HG02623 (cell line): ENCODE measurements around the gene NFATC2.
"Not testable (repeated sequence)": the region's sequence is repeated elsewhere in the genome, so short reads cannot be mapped to it uniquely, and the experiment has no call there.

ENCODE experiments used
- ATAC-seq: cut with Tn5 transposase; IDR thresholded peaks from one replicate; pipeline ENCODE4 v1.9.1; 2021; ENCODE audit warnings: moderate library complexity; ENCODE audit not compliant: unreplicated experiment

NFATC2 gene

DNA sequence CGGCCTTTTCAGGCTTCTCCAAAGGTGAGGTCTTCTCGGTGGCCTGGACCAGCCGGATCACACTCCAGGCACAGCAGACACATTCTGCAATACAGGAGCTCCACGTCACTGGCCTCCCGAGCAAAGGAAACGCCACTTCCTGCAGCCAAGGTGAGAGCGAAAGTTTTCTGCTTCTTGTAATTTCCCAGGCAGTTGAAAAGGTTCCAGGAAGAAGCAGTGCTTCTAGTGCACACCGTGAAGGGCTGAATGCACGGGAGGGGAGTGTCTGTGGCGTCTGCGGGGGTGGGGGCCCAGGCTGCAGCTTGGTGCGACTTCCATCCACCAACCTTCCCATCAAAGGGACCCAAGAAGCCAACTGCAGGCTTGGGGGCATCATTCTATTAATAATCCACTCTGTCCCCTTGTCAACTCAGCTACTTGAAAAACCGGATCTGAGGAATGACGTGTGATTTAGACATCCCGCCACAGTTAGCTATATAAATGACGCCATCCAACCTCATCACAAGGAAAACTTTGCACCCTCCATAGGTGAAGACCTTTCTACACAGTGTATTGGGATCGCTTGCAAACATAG, 61.1 kb downstream of the NFATC2 start:
- no peak for ATAC-seq

DNA sequence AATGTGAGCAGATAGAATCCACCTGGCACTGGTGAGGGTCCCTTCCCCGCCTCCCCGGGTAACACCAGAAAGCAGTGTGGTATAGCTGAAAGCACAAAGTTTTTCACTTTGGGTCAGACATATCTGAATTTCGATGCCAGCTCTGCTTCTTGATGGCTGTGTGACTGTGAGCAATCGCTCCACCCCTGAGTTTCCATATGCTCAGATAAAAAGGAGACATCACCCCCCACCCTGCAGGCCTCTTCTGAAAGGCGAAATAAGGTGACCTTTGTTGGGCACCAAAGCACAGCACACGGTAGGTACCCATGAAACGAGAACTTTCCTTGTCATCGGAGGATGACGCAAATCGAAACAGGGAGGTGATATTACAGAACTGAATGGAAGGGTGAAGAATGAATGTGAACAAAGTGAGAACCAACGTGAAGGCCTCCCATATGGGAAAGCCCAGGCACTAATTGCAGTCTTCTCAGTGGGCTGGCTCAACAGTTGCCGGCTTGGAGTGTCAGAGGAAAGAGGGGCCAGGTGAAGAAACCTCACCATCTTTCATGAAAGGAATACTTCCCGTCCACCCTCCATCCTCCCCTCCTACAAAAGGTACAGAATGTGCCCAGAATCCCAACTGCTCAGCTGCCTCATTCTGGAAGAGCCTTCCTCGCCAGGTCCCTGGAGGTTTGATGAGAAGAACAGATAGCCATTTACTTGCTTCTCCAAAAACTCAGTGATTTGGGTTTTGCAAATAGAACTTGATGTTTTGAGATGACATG, 61.8 kb downstream of the NFATC2 start:
- peak; percentile 73 for ATAC-seq

DNA sequence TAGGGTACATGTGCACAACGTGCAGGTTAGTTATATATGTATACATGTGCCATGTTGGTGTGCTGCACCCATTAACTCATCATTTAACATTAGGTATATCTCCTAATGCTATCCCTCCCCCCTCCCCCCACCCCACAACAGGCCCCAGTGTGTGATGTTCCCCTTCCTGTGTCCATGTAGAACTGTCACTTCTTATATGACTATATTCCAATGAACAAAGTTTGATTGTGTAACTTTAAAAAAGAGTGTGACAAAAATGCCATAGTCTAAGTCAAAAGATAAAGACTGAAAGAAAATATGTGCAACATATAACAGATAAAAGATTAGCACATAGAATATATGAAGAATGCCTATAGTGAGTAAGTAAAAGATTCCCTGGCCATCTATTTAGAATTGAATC, 66.4 kb downstream of the NFATC2 start:
- ATAC-seq: not testable (repeated sequence)

DNA sequence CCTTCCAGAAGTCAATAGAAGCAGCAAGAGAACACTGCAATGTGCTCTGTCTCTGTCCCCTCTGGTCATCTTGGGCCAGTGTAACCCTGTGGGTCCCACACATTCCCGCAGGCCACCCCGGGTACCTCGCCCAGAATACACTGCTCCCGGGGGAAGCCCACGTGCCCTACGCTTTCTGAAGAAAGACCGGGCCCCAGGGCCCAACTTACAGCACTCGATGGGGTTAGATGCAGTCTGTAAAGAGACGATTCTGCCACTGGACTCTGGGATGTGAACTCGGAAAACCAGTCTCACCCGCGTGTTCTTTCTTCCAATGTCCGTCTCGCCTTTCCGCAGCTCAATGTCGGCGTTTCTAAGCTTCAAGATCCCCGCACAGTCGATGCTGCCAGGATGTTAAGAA, 68.7 kb downstream of the NFATC2 start:
- no peak for ATAC-seq

DNA sequence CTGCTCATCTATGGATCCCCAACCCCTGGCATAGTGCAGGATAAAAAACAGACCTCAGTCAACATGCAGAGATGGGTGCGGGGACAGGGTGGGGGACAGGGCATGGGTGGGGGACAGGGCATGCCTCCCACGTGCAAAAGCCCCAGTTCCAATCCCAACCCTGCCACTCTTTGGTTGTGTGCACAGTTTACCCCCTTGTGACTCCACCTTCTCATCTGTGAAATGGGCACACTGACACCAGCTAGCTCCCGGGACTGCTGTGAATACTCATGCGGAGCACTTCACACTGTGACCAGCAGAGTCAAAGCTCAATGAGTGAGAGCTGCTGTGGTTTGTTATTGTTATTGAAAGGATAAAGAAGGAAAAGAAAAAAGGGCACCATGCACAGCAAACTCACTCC, 69.3 kb downstream of the NFATC2 start:
- no peak for ATAC-seq

DNA sequence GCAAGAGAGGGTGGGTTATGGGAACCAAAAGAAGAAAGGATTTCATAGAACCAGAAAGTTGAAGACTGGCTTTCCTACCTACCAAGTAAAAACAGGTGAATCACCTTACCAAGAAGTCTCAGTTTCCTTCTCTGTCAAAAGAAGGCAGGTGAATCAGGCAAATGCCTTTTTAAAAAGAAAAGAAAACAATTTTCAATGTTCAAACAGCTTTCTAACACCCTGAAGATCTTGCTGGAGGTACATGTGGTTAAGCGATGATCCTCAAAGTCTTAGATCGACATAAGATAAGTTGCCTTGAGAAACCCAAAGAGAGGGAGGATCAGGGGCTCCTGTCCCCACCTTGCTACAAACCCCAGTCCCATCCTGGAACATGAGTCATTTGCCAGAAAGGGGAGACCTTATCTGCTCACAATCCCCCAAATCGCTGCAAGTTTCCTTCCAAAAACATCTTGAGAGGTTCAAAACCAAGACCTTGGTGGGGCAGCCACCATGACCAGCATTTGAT, 71.6 kb downstream of the NFATC2 start:
- no peak for ATAC-seq

DNA sequence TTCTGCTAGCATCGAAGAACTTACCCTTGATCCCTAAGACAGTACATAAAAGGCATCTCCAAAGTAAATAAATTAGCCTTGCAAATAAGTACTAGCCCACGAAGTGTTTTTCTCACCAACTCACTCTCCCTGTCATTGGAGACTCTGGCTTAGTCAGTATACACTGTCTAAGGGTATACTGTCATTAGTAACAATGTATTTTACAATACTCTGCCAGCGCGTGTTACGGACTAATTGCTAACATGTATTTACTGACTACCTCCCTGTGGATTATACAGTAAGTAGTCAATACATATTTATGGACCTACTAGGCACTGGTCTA, 72.1 kb downstream of the NFATC2 start:
- ATAC-seq: no peak

DNA sequence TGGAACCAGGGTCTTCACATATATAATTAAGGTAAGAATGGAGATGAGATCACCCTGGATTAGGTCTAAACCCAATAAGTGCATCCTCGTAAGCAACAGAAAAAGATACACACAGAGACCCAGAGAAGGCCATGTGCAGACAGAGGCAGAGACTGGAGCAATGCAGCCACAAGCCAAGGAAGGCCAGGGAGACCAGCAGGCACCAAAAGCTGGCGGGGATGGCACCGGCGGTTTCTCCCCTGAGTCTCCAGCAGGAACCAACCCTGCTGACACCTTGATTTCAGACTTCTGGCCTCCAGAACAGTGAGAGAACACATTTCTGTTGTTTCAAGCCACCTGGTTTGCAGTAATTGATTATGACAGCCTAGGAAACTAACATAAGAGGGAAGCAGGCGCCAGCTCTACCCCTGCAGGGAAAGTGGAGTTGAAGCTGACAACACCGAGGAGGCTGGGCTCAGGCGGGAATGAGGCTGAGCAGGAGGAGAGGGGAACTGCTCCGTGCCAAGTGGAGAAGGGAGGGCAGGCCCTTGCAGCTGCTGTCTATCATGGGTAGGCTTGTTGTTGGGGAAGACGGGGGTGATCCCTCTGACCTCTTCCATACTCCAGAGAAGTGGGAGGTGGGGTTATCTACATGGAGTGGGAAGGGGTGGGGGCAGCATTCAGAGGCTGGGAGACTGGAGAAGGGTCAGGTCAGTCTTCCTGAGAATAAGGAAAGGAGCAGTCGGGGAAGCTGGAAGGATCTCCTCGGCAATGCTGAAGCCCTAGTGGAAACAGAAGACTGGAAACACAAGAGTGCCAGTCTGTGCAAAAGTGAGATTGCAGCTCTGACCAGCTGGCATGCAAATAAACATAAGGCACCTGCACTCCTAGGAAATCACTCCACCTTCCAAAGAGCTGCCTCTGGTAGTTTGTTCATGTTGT, 72.7 kb downstream of the NFATC2 start:
- ATAC-seq: no peak

DNA sequence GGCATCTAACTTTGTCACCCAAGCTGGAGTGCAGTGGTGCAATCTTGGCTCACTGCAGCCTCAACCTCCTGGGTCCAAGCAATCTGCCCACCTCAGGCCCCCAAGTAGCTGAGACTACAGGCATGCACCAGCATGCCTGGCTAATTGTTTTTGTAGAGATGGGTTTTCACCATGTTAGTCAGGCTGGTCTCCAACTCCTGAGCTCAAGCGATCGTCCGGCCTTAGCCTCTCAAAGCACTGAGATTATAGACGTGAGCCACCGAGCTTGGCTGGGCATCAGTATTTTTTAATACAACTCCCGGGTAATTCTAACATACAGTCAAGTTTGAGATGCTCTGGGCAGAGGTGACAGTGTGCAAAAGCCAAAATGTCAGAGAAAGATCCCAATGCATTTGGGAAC, 73.5 kb downstream of the NFATC2 start:
- ATAC-seq: no peak

DNA sequence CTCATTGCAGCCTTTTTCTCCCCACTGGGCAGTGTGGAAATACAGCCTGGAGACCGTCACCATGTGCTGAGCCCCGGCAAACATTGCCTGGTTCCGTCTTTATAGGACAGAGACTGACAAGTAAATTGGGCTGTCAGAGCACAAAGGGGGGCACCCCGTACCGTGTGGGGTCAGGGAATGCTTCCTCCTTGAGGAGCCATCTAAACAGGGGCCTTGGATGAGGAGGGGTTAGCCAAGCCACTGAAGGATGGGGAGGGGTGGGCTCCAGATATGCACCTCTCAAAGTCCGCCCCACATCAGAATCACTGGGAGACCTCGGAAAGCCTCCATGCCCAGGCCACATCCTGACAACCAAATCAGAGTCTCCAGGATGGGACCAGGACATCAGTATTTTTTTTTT, 73.9 kb downstream of the NFATC2 start:
- no peak for ATAC-seq

DNA sequence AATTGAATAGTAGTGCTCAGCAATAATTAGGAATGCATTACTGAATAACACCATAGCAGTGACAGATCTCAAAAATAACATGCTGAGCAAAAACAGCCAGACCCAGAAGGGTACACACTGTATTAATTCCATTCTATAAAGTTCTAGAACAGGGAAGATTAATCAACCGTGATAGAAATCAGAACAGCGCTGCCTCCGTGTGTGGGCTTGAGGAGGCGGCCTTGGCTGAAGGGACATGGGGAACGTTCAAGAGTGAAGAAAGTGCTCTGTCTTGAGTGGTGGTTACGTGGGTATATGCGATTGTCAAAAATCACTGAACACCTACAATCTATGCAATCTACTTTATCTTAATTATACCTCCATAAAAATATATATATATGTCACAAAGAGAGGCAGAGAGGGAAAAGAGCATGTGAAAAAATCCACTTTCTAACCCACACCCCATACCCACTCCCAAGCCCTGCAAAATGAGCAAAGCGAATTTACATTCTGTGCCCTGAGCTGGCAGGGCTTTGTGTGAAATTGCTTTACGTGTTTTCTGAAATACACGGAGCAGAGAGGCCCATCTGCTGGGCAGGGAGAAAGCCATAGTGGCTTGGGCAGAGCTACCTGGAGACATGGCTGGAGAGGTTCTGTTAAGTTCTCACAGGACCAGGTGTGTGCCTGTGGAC, 74.4 kb downstream of the NFATC2 start:
- no peak for ATAC-seq

DNA sequence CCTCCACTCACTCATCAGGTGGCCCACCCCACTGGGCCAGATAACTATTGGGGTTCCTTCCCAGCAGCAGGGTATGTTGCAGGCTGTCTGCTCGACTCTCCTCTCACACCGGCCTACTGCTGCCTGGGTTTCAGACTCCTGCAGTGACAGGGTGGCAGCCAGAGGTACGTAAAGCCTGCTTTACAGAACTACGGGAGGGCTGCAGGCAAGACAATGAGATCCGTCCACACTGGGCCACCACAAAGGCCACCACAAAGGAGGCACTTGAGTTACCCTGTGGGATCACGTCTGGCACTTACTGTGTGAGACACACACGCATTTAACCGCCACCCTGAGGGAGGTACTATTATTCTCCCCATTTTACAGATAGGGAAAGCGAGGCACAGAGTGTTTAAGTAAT, 78.5 kb downstream of the NFATC2 start:
- no peak for ATAC-seq

DNA sequence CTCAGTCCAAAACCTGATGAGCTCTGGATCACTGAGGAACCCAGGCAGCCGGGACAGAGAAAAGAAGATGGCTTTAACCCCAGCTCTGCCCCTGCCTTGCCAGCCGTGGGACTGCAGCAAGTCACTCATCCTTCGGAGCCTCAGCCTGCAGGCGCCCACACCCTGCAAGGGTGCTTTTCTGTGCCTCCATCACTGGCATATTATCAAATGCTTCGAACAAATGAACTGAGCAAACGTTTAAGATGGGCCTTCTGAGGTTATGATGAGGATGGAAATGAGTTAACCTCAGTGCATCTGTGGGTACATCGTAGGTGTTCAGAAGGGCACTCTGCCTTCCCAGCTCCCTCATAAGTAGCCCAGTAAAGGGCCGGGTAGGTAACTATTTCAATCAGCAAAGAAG, 79.0 kb downstream of the NFATC2 start:
- no peak for ATAC-seq

DNA sequence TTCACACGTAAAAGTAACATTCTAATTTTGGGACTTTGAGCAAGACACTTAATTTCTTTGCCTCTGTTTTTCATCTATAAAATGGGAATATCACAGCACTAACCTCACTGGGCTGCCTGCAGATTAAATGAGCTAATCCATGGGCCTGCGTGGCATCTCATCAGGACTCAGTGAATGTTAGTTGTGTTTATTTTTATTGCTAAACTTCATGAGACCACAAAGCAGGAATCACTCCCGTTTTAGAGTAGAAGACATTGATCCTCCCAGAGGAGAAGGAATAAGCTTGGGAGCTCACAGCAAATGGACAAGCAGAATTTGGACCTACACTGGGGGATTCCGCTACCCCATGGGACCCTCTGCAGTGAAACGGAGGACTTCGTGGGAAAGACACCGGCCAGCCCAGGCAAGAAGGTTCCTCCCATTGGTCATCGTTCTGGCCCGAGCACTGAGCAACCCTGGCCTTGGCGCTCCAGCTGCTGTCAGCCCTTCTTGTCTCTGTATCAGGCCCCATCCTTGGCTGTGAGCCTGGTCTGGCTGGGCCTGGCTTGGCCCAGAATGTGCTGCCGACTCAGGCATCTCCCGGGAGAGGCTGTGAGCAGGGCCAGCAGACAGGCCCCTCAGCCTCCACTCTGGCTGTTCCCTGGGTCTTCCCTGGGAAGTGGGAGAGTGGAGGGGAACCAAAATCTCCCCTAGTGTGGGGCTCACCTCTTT, 79.8 kb downstream of the NFATC2 start:
- ATAC-seq: no peak

DNA sequence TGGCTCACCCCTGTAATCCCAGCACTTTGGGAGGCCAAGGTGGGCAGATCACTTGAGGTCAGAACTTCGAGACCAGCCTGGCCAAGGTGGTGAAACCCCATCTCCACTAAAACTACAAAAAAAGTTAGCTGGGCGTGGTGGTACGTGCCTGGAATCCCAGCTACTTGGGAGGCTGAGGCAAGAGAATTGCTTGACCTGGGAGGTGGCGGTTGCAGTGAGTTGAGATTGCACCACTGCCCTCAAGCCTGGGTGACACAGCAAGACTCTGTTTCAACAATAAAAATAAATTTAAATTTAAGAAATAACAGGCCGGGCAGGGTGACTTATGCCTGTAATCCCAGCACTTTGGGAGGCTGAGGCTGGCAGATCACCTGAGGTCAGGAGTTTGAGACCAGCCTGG, 80.7 kb downstream of the NFATC2 start:
- ATAC-seq: not testable (repeated sequence)

DNA sequence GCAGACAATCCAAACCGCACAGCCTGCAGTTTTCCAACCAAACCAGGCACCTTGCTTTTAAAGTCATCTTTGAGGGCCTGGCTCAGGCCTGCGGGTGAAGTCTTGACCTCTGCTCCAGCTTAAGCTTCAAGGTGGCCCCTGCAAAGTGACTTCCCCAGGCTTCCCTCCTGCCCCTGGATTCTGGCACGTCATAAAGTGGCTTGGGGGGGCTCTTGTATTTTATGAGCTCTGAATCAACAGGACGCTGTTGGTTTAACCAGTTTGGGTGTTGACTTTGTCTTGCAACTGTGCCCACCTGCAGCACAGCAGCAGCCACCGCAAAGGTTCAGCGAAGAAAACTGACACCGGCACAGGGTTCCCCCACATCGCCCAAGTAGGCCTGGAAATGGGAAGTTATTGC, 81.2 kb downstream of the NFATC2 start:
- ATAC-seq: no peak

DNA sequence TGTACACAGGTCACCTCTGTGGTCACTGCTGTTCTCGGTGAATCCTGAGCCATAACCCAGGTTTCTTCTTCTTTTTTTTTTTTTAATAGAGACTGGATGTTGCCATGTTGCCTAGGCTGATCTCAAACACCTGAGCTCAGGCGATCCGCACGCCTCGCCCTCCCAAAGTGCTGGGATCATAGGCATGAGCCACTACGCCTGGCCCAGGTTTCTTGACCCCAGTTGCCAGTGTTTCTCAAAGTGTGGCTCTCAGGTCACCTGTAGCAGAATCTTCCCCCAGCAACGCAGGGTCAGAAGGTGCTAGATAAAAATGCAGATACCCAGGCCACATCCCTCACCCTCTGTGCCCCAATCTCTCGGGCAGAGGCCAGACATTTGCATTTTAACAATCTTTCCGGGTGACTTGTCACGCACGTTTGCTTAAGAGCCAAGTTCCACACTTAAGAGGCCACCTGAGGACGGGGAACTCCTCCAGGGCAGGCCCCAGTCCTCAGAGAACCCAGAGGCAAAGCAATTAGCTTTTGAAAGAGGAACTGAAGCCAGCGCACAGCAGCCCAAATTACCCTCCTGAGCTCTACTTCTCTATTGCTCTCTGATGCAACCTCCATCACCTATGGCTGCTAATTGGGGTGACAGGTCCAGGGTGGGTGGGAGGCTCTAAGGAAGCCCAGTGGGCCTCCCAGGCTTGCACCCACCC, 81.8 kb downstream of the NFATC2 start:
- ATAC-seq: peak; percentile 94

DNA sequence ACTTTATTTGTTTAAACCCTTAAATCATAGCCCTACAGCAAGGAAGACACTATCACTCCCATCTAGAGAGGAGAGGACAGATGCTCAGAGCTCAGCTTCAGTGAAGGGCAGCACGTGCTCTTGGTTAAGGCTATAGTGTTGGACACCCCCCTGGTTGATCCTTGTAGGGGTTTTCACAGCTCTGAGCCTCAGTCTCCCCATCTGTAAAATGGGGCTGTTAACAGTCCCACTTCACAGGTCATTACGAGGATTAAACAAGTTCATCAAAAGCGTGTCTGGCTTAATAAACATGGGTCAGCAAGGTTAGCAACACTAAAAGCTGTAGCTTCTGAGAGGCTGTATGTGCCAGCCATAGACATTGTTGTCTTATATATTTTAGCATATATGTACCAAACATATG, 82.4 kb downstream of the NFATC2 start:
- ATAC-seq: no peak

DNA sequence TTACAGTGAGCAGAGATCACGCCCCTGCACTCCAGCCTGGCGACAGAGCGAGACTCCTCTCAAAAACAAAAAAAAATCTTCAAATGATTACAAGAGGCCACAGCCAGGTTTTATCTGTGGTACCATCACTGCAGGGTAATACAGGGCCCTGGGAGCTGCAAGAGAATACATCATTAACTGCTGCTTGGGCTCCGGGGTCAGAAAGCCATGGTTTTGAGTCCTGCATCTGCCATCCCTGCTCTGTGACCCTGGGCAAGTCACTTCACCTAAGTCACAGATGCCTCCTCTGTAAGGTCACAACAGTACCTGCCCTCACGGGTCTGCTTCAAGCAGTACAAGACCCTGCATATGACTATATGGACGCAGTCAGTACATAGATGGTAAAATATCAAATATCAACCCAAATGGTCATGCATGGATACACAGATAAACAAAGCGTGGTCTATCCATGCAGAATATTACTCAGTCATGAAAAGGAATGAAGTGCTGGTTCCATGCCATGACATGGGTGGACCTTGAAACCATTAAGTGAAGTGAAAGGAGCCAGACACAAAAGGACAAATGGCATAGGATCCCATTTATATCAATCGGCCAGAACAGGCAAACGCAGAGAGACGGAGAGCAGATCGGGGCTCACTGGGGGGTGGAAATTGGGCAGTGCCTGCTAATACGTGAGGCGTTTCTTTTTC, 83.6 kb downstream of the NFATC2 start:
- ATAC-seq: no peak
